ENCODE data around the gene VCAM1.

The VCAM1 gene

GRCh38 chr1:100714599-100714998 lies 4.9 kb upstream of the VCAM1 start:
- TF ChIP-seq GATA2 (IDR thresholded peaks at IDR 0.05; ENCODE audit: low read depth, low read length) (no peak), GATA3 (IDR thresholded peaks at IDR 0.05; ENCODE audit: low read depth, low read length) (no peak)

- no peak for TF ChIP-seq GATA3 (IDR thresholded peaks at IDR 0.05; ENCODE audit: low read depth, low read length)
- TF ChIP-seq GATA2 (IDR thresholded peaks at IDR 0.05; ENCODE audit: low read depth, low read length): no peak
Measured at GRCh38 chr1:100717218-100717617, 2.3 kb upstream of the VCAM1 start.

GRCh38 chr1:100718581-100718980 lies 961 bp upstream of the VCAM1 start:
- TF ChIP-seq GATA2 (IDR thresholded peaks at IDR 0.05; ENCODE audit: low read depth, low read length) (no peak), GATA3 (IDR thresholded peaks at IDR 0.05; ENCODE audit: low read depth, low read length) (no peak)

GRCh38 chr1:100720101-100720500 lies 559 bp downstream of the VCAM1 start:
- TF ChIP-seq GATA2 (IDR thresholded peaks at IDR 0.05; ENCODE audit: low read depth, low read length) (no peak), GATA3 (IDR thresholded peaks at IDR 0.05; ENCODE audit: low read depth, low read length) (no peak)

DNA sequence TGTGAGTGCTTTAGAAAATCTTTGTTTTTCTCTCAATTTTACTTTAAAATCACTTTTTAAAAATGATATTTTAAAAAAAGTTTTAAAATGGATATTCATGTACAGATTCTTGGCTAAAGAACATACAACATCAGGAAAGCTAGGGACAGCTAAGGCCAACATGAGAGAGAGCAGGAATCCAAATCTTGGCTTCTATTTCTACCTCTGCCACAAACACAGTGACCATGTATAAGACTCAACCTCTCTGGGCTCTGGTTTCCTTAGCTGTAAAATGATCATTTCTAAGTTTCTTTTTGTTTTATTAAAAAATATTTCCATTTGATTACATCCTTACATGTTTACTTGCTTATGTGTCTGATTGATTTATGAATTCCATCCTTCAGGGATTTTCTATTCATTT lies 1.2 kb downstream of the VCAM1 start:
- no peak for TF ChIP-seq GATA2 (IDR thresholded peaks at IDR 0.05; ENCODE audit: low read depth, low read length)
- no peak for TF ChIP-seq GATA3 (IDR thresholded peaks at IDR 0.05; ENCODE audit: low read depth, low read length)

GRCh38 chr1:100721526-100722207 lies 2.1 kb downstream of the VCAM1 start:
- TF ChIP-seq GATA2 (IDR thresholded peaks at IDR 0.05; ENCODE audit: low read depth, low read length) (no peak), GATA3 (IDR thresholded peaks at IDR 0.05; ENCODE audit: low read depth, low read length) (no peak)

- TF ChIP-seq GATA3 (IDR thresholded peaks at IDR 0.05; ENCODE audit: low read depth, low read length) (no peak), GATA2 (IDR thresholded peaks at IDR 0.05; ENCODE audit: low read depth, low read length) (no peak)
Measured at GRCh38 chr1:100722221-100722620, 2.7 kb downstream of the VCAM1 start.

DNA sequence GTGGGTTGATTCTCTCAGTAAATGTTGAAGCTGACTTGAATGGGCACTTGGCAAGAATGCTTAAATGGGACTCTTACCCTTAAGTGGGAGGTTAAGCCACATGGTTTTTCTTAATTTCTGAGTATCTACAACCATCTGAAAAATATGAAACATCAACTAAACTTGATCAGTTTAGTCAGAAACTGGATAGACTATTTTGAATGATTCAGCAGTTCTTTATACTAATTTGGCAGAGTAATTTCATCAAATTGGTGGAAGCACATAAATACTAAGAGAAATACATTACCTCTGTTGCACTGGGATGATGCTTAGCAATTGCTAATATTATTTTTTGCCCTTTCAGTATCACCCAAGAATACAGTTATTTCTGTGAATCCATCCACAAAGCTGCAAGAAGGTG lies 4.7 kb downstream of the VCAM1 start:
- TF ChIP-seq GATA2 (IDR thresholded peaks at IDR 0.05; ENCODE audit: low read depth, low read length) (no peak), GATA3 (IDR thresholded peaks at IDR 0.05; ENCODE audit: low read depth, low read length) (no peak)

DNA sequence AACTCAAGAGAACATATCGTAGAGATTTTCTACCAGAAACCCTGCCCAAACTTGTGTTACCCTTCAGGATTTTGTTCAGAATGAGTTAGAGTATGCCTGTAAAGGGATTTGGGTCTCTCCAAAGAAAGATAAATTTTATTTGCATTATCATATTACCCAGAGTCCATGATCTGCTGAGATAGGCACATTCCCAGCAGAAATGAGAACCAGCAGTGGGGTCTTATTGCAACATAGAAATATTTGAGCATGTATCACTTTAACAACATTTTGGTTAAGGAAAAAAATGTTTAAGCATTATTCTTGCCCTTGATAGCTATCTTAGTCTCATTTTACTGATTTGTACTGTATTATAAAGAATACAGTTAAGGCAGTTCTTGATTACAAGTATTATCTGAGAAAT lies 10.6 kb downstream of the VCAM1 start:
- TF ChIP-seq GATA2 (IDR thresholded peaks at IDR 0.05; ENCODE audit: low read depth, low read length): no peak

- TF ChIP-seq GATA2 (IDR thresholded peaks at IDR 0.05; ENCODE audit: low read depth, low read length): no peak
- TF ChIP-seq GATA3 (IDR thresholded peaks at IDR 0.05; ENCODE audit: low read depth, low read length): no peak
Measured at GRCh38 chr1:100731309-100731708, 11.8 kb downstream of the VCAM1 start.

DNA sequence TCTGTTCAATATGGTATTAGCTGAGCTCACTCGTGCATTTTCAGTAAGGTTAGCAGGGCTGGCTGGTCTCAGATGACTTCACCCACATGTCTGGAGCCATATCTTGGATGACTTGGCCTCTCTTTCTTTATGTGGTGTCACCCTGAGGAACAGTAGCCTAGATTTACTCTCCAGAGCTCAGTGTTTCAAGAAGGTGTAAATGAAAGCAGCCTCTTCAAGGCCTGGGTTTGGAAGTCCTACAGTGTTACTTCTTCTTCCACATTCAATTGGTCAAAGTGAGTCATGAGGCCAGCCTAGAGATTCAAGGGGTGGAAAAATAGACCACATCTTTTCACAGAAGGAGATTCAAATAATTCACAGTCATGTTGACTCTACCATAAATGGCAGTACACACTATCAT lies 12.2 kb downstream of the VCAM1 start:
- TF ChIP-seq GATA3 (IDR thresholded peaks at IDR 0.05; ENCODE audit: low read depth, low read length) (no peak), GATA2 (IDR thresholded peaks at IDR 0.05; ENCODE audit: low read depth, low read length) (no peak)

- TF ChIP-seq GATA2 (IDR thresholded peaks at IDR 0.05; ENCODE audit: low read depth, low read length) (no peak), GATA3 (IDR thresholded peaks at IDR 0.05; ENCODE audit: low read depth, low read length) (no peak)
Measured at GRCh38 chr1:100734676-100735075, 15.1 kb downstream of the VCAM1 start.

DNA sequence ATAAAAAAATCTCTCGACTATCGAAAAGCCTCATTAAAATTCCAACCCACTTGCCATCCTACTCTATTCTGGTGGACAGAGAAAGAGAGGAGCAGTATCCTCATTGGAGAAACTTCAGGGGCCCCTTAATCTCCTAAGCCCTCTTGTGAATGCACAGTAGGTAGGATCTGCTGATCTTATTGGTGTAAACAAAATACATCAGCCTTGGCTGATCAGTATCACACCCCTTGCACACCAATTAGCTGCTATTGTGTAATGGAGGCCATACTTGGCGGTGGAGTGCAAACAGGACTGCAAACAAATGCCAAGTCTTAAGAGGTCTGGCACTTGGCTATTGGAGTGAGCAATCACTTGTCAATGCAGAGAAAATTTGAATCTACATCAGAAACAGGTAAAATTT lies 15.7 kb downstream of the VCAM1 start:
- TF ChIP-seq GATA3 (IDR thresholded peaks at IDR 0.05; ENCODE audit: low read depth, low read length) (no peak), GATA2 (IDR thresholded peaks at IDR 0.05; ENCODE audit: low read depth, low read length) (no peak)

- TF ChIP-seq GATA3 (IDR thresholded peaks at IDR 0.05; ENCODE audit: low read depth, low read length) (no peak), GATA2 (IDR thresholded peaks at IDR 0.05; ENCODE audit: low read depth, low read length) (no peak)
Measured at GRCh38 chr1:100736324-100736723, 16.8 kb downstream of the VCAM1 start.

DNA sequence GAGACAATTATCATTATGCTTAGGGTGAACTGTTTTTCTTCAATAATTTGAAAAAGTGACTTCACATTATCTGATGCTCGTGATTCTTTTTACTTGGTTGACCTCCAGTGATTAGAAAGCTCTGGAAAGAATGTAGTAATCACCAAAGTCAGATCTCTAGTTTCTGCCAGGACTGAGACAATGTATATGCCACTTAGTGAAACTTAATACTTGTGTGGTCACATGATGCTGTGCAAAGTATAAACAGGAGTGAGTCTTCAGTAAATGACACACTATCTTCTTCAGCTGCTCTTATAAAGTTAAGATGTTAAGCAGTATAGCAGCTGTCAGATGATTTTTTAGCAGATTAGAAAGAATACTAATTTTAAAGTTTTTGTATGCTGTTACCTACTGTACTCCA lies 17.2 kb downstream of the VCAM1 start:
- TF ChIP-seq GATA3 (IDR thresholded peaks at IDR 0.05; ENCODE audit: low read depth, low read length): no peak
- no peak for TF ChIP-seq GATA2 (IDR thresholded peaks at IDR 0.05; ENCODE audit: low read depth, low read length)

DNA sequence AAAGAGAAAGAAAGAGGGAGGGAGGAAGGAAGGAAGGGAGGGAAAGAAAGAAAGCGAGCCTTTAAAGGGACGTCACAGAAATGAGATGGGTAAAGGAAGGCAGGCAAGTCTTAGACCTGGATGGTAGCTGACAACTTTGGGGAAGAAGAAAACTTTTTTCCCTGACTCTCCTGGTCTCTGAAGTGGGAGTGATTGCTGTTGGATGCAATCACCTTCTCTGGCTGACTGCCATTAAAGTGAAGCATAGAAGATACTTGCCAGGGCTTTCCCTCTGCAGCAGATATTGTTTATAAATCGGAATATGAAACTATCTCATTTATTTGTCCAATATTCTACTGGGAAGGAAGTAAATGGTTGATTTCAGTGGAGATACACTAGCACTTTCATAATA lies 27.0 kb downstream of the VCAM1 start:
- TF ChIP-seq GATA2 (IDR thresholded peaks at IDR 0.05; ENCODE audit: low read depth, low read length) (no peak), GATA3 (IDR thresholded peaks at IDR 0.05; ENCODE audit: low read depth, low read length) (no peak)

All from SH-SY5Y (cell line).